GM23338 (cell line): ENCODE measurements around the gene RNF32. TPM values are rescaled to one million over a fixed set of nuclear protein-coding genes. Genes with fewer than 3 reads are reported as not detected.

ENCODE experiments used
- ATAC-seq: fragments of 200-7000 bp; cut with Tn5 transposase; 3 replicates; pipeline ENCODE4 v1.9.1; 2020
- DNase-seq: peaks from one replicate; pipeline ENCODE4 v3.0.0-alpha.2; 2015; ENCODE audit warnings: low spot score
- H2AFZ ChIP-seq: fragments of 200-600 bp; sonication (generic); 2 replicates; pipeline ENCODE4 v1.8.0; 2016; ENCODE audit warnings: antibody characterized with exemption, mild to moderate bottlenecking, moderate library complexity
- H3F3A ChIP-seq: fragments of 200-600 bp; sonication (generic); replicated peaks from 2 replicates; pipeline ENCODE4 v1.8.0; 2017; ENCODE audit warnings: antibody characterized with exemption, mixed run types, low read depth
- H3K27ac ChIP-seq: fragments of 200-600 bp; sonication (generic); 2 replicates; pipeline ENCODE4 v1.6.1; 2016; ENCODE audit warnings: low read depth
- H3K27me3 ChIP-seq: fragments of 200-600 bp; sonication (generic); 2 replicates; pipeline ENCODE4 v1.8.0; 2016; ENCODE audit warnings: mild to moderate bottlenecking, mixed run types, moderate library complexity; ENCODE audit not compliant: insufficient read depth
- H3K36me3 ChIP-seq: fragments of 200-600 bp; sonication (generic); 2 replicates; pipeline ENCODE4 v1.8.0; 2016; ENCODE audit warnings: mild to moderate bottlenecking; ENCODE audit not compliant: insufficient read depth
- H3K4me1 ChIP-seq: fragments of 200-600 bp; sonication (generic); 2 replicates; pipeline ENCODE4 v1.8.0; 2016; ENCODE audit warnings: mild to moderate bottlenecking, moderate library complexity; ENCODE audit not compliant: insufficient read depth
- H3K4me2 ChIP-seq: fragments of 200-600 bp; sonication (generic); 2 replicates; pipeline ENCODE4 v1.7.1; 2017; ENCODE audit warnings: mixed run types
- H3K4me3 ChIP-seq: fragments of 200-600 bp; sonication (generic); 2 replicates; pipeline ENCODE4 v1.6.1; 2016; ENCODE audit warnings: mixed run types
- H3K79me2 ChIP-seq: fragments of 200-600 bp; sonication (generic); replicated peaks from 2 replicates; pipeline ENCODE4 v1.8.0; 2017; ENCODE audit warnings: mild to moderate bottlenecking; ENCODE audit not compliant: insufficient read depth
- H3K9me2 ChIP-seq: fragments of 200-600 bp; sonication (generic); 2 replicates; pipeline ENCODE4 v1.8.0; 2017; ENCODE audit not compliant: insufficient read depth
- H4K20me1 ChIP-seq: fragments of 200-600 bp; sonication (generic); replicated peaks from 2 replicates; pipeline ENCODE4 v1.8.0; 2017; ENCODE audit warnings: mild to moderate bottlenecking; ENCODE audit not compliant: insufficient read depth
- H3K27ac Mint-ChIP-seq: 2 replicates; pipeline ENCODE4 v1.8.0; 2020; ENCODE audit warnings: inconsistent platforms, mild to moderate bottlenecking, moderate library complexity, mixed read lengths
- H3K27me3 Mint-ChIP-seq: 3 replicates; pipeline ENCODE4 v1.8.0; 2022; ENCODE audit warnings: low read depth, mild to moderate bottlenecking, moderate library complexity, mixed read lengths, inconsistent platforms; ENCODE audit not compliant: insufficient read depth, poor library complexity
- H3K36me3 Mint-ChIP-seq: 3 replicates; pipeline ENCODE4 v1.8.0; 2021; ENCODE audit warnings: low read depth, mild to moderate bottlenecking, inconsistent platforms, moderate library complexity, mixed read lengths
- H3K4me1 Mint-ChIP-seq: 3 replicates; pipeline ENCODE4 v1.8.0; 2020; ENCODE audit warnings: mild to moderate bottlenecking, inconsistent platforms, mixed read lengths
- H3K4me3 Mint-ChIP-seq: 3 replicates; pipeline ENCODE4 v1.8.0; 2021; ENCODE audit warnings: moderate library complexity, mild to moderate bottlenecking, inconsistent platforms, mixed read lengths
- H3K9me3 Mint-ChIP-seq: 3 replicates; pipeline ENCODE4 v1.8.0; 2020; ENCODE audit warnings: moderate library complexity, mild to moderate bottlenecking, inconsistent platforms, mixed read lengths
- CREB1 ChIP-seq: fragments of 250-450 bp; sonication (Bioruptor Pico); IDR thresholded peaks from 2 replicates; pipeline ENCODE4 v1.5.0; 2020; ENCODE audit warnings: low read depth, mild to moderate bottlenecking, moderate library complexity
- CTCF ChIP-seq, 2 experiments: fragments of 200-600 bp in 1 of 2; sonication (generic) in 1 of 2; conservative IDR thresholded peaks; 2 replicates each; pipeline versions ENCODE4 v1.5.1 to v1.6.1; 2016 to 2017; ENCODE audit warnings: antibody characterized with exemption in 2 of 2, low read depth in 2 of 2, mild to moderate bottlenecking in 2 of 2, moderate library complexity in 1 of 2
- ETS1 ChIP-seq: IDR thresholded peaks from 2 replicates; pipeline ENCODE4 v1.6.1; 2016; ENCODE audit warnings: antibody characterized with exemption
- JUNB ChIP-seq: IDR thresholded peaks from one replicate; pipeline ENCODE4 v1.6.1; 2016; ENCODE audit warnings: antibody characterized with exemption; ENCODE audit not compliant: unreplicated experiment
- POLR2AphosphoS5 ChIP-seq: IDR thresholded peaks from 2 replicates; pipeline ENCODE4 v1.6.1; 2016; ENCODE audit warnings: antibody characterized with exemption, low read depth
- ZNF114 ChIP-seq: fragments of 250-450 bp; sonication (Bioruptor Pico); IDR thresholded peaks from 2 replicates; pipeline ENCODE4 v1.5.0; 2020; ENCODE audit warnings: mild to moderate bottlenecking, moderate library complexity
- ZNF331 ChIP-seq: fragments of 250-450 bp; sonication (Bioruptor Pico); IDR thresholded peaks from 2 replicates; pipeline ENCODE4 v1.5.0; 2020; ENCODE audit warnings: low read depth, mild to moderate bottlenecking, moderate library complexity
- ZNF462 ChIP-seq: fragments of 250-450 bp; sonication (Bioruptor Pico); IDR thresholded peaks from 2 replicates; pipeline ENCODE4 v1.5.0; 2020; ENCODE audit warnings: mild to moderate bottlenecking, moderate library complexity
- polyA plus RNA-seq: library from polyadenylated mRNA; unstranded; fragments of >200 nt; fragmentation: Nextera tagmentation; extraction: Ambion mirVana; gene quantifications from 2 replicates; pipeline ENCODE4 v1.2.1, GENCODE V29; 2016
- total RNA-seq: library from RNA; depleted of rRNA; stranded (reverse); fragments of >200 nt; shearing (Covaris generic); gene quantifications from 2 replicates; pipeline ENCODE4 v1.2.3, GENCODE V29; 2014

Gene RNF32
- total and polyA plus RNA-seq, 2 experiments from 2014 or later: 0.56 to 2.0 TPM

- no peak for TF ChIP-seq ZNF462
- no peak for TF ChIP-seq ETS1
- TF ChIP-seq ZNF114: no peak
Measured at GRCh38 chr7:156639426-156640256, 933 bp upstream of the RNF32 start (continued).

- H3K36me3 Mint-ChIP-seq: peaks cover 8% of the 10 kb centered on the region
- TF ChIP-seq ZNF331 (CRISPR knock-in tag) (no peak), CTCF (conservative IDR thresholded peaks at IDR 0.05; ENCODE audit: low read depth in 2 of 2) (no peak), CREB1 (CRISPR knock-in tag) (no peak), POLR2AphosphoS5 (no peak), ETS1 (no peak), JUNB (no peak)
Measured at GRCh38 chr7:156640949-156641485, 443 bp downstream of the RNF32 start.

More at GRCh38 chr7:156640949-156641485, 443 bp downstream of the RNF32 start:
- Mint-ChIP-seq H3K4me1 (peaks cover 26% of the 10 kb centered on the region), H3K27ac (peak overlapping the region; percentile 85), H3K4me3 (peak overlapping the region; percentile 92), H3K9me3 (peaks cover 11% of the 10 kb centered on the region), H3K27me3 (peaks cover 18% of the 10 kb centered on the region)
- H3K4me1 ChIP-seq: peaks cover 9% of the 10 kb centered on the region; the same call in 1 of the 2 replicates
- no peaks in the 10 kb centered on the region for H4K20me1 ChIP-seq
- ATAC-seq (peak; percentile 71), DNase-seq (no peak)
- peak overlapping the region; percentile 79 for H3K27ac ChIP-seq
- H3F3A ChIP-seq: no peaks in the 10 kb centered on the region
- H3K27me3 ChIP-seq: peaks cover 21% of the 10 kb centered on the region
- peak overlapping the region; percentile 75 for H3K4me3 ChIP-seq
- H3K9me2 ChIP-seq: no peaks in the 10 kb centered on the region
- H3K79me2 ChIP-seq: peaks cover 20% of the 10 kb centered on the region
- H2AFZ ChIP-seq: peak overlapping the region; percentile 99
- no peaks in the 10 kb centered on the region for H3K36me3 ChIP-seq
- peak overlapping the region; percentile 86 for H3K4me2 ChIP-seq
